ENCODE measurements around the gene ZNF484. TPM values are rescaled to one million over a fixed set of nuclear protein-coding genes. Genes with fewer than 3 reads are reported as not detected.
A peak's percentile ranks its signal among the peaks of the same experiment; 100 is the strongest.
"Not testable (repeated sequence)": the region's sequence is repeated elsewhere in the genome, so short reads cannot be mapped to it uniquely, and the experiment has no call there.

Gene ZNF484
- 10 to 100 TPM; 13.3 to 19.9 (median 17.7) TPM for total RNA-seq

GRCh38 chr9:92877531-92878430, at the start of gene ZNF484:
TSS of gene ZNF484 (minus strand) at chr9:92878038. CDS start at chr9:92875029, 3,009 bp downstream.
- DNase-seq (ENCODE audit: low spot score in 2 of 2) = peak; percentile 91 to 93
- intact Hi-C loops (cut with DNase I; ENCODE audit: low total_unique reads) = no loop called here
- H3K4me1 ChIP-seq = no peaks in the 10 kb centered on the region
- H3K36me3 ChIP-seq = no peaks in the 10 kb centered on the region
- H3K27ac ChIP-seq = peak within 1 kb of the TSS; percentile 70 to 89
- H3K27me3 ChIP-seq = no peaks in the 10 kb centered on the region
- H3K4me3 ChIP-seq = peak within 1 kb of the TSS; percentile 58 to 85 (median 62)
- no peak for TF ChIP-seq POLR2A (IDR thresholded peaks at IDR 0.05)
- peak; percentile 62 to 91 (median 82) for TF ChIP-seq POLR2AphosphoS5 (IDR thresholded peaks at IDR 0.05)
- TF ChIP-seq CTCF (IDR thresholded peaks at IDR 0.05) = no peak
- H3K9me3 ChIP-seq = no peaks in the 10 kb centered on the region

GRCh38 chr9:92920437-92920836, 42.6 kb upstream of the ZNF484 start:
- intact Hi-C loops (cut with DNase I; ENCODE audit: low total_unique reads) = loop anchor here (5.0 kb wide), 1 partner anchor 983 kb away; no protein-coding TSS in a partner anchor
- Histone ChIP-seq H3K9me3 (no peaks in the 10 kb centered on the region), H3K36me3 (no peaks in the 10 kb centered on the region), H3K27ac (no peak overlapping the region), H3K4me3 (no peak overlapping the region), H3K27me3 (no peaks in the 10 kb centered on the region), H3K4me1 (no peaks in the 10 kb centered on the region)
- no peak for DNase-seq (ENCODE audit: low spot score in 2 of 2)
- TF ChIP-seq POLR2A (IDR thresholded peaks at IDR 0.05) (no peak), CTCF (IDR thresholded peaks at IDR 0.05) (no peak), POLR2AphosphoS5 (IDR thresholded peaks at IDR 0.05) (no peak)

- H3K9me3 ChIP-seq = no peaks in the 10 kb centered on the region
- no peak overlapping the region for H3K4me3 ChIP-seq
- DNase-seq (ENCODE audit: low spot score in 2 of 2) = no peak
- H3K36me3 ChIP-seq = no peaks in the 10 kb centered on the region
- TF ChIP-seq POLR2AphosphoS5 (IDR thresholded peaks at IDR 0.05) = no peak
- peaks cover 0 to 6% of the 10 kb centered on the region in 2 donors for H3K27me3 ChIP-seq
- no peak overlapping the region for H3K27ac ChIP-seq
- H3K4me1 ChIP-seq = no peaks in the 10 kb centered on the region
- intact Hi-C loops (cut with DNase I; ENCODE audit: low total_unique reads) = loop anchor here (1.0 kb wide), 1 partner anchor 32 kb away; no protein-coding TSS in a partner anchor
These were observed 39.5 kb upstream of the ZNF484 start for GRCh38 chr9:92917176-92917800.

GRCh38 chr9:92911511-92912475, 34.0 kb upstream of the ZNF484 start:
- no peak for DNase-seq (ENCODE audit: low spot score in 2 of 2)
- intact Hi-C loops (cut with DNase I; ENCODE audit: low total_unique reads) = no loop called here
- Histone ChIP-seq H3K27me3 (peaks cover 0 to 6% of the 10 kb centered on the region in 2 donors), H3K9me3 (no peaks in the 10 kb centered on the region), H3K4me3 (peak overlapping the region in 1 of 3 donors; percentile 13), H3K27ac (no peak overlapping the region), H3K4me1 (no peaks in the 10 kb centered on the region), H3K36me3 (no peaks in the 10 kb centered on the region)
- TF ChIP-seq POLR2AphosphoS5 (IDR thresholded peaks at IDR 0.05) = no peak
- TF ChIP-seq CTCF (IDR thresholded peaks at IDR 0.05) = no peak
- no peak for TF ChIP-seq POLR2A (IDR thresholded peaks at IDR 0.05)

- H3K36me3 ChIP-seq; H3K9me3 ChIP-seq; H3K4me3 ChIP-seq; intact Hi-C loops (cut with DNase I; ENCODE audit: low total_unique reads); H3K27ac ChIP-seq; H3K27me3 ChIP-seq; H3K4me1 ChIP-seq; DNase-seq (ENCODE audit: low spot score in 2 of 2): not testable (repeated sequence)
These were observed 27.3 kb upstream of the ZNF484 start for GRCh38 chr9:92905137-92905536.

Measured in breast epithelium (tissue), 4 donors.